ENCODE data around the gene HECA.

DNA sequence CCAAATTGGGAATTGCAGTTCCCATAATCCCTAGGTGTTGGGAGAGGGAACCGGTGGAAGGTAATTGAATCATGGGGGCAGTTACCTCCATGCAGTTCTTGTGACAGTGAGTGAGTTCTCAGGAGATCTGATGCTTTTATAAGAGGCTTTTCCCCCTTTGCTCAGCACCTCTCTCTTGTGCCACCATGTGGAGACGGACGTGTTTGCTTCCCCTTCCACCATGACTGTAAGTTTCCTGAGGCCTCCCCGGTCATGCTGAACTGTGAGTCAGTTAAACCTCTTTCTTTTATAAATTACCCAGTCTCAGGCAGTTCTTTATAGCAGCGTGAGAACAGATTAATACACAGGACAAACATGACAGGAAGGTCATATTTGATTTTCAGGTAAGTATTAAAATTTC, 25.3 kb upstream of the HECA start:
- TF ChIP-seq EP300 (IDR thresholded peaks at IDR 0.05; ENCODE audit: borderline replicate concordance): no peak
- TF ChIP-seq USF1 (IDR thresholded peaks at IDR 0.05): no peak
- TF ChIP-seq MAX (IDR thresholded peaks at IDR 0.05): no peak
- TF ChIP-seq EGR1 (IDR thresholded peaks at IDR 0.05): no peak
- TF ChIP-seq TCF12 (IDR thresholded peaks at IDR 0.05; ENCODE audit: low read depth): no peak

Data from Ishikawa (cell line).